Omental fat pad (tissue), 4 donors: ENCODE measurements around the gene FAM163A. TPM values are rescaled to one million over a fixed set of nuclear protein-coding genes. Genes with fewer than 3 reads are reported as not detected.

Experiments used
- total RNA-seq, 4 donors: library from RNA; depleted of rRNA; stranded (reverse); fragments of >200 nt; gene quantifications; one replicate each; pipeline ENCODE4 v1.1.0, GENCODE V29; 2016

Gene FAM163A
- total RNA-seq, 4 donors from 2014 or later, result 0.13 to 0.56 TPM; not detected in 2

Other genes starting within 250 kb of the FAM163A start
- gene NPHS2, start 167.3 kb upstream of the FAM163A start, total RNA-seq, result not detected
- gene TDRD5, start 151.5 kb upstream of the FAM163A start, total RNA-seq, result under 1 TPM in 3 of 4 donors, not detected in 1; 0.24 to 0.44 (median 0.37) TPM
- gene TOR1AIP2, start 134.5 kb downstream of the FAM163A start, total RNA-seq, result 100 to 1,000 TPM in 1 of 4 donors, 10 to 100 TPM in 3; 65.9 to 138 (median 86.1) TPM
- gene TOR1AIP1, start 139.0 kb downstream of the FAM163A start, total RNA-seq, result 10 to 100 TPM; 57.3 to 88.4 (median 65.8) TPM
- gene CEP350, start 211.5 kb downstream of the FAM163A start, total RNA-seq, result 100 to 1,000 TPM in 1 of 4 donors, 10 to 100 TPM in 3; 56.6 to 101 (median 62.4) TPM